ENCODE measurements around the gene FAM114A1.
"Not testable (repeated sequence)": the region's sequence is repeated elsewhere in the genome, so short reads cannot be mapped to it uniquely, and the experiment has no call there.

FAM114A1 gene

DNA sequence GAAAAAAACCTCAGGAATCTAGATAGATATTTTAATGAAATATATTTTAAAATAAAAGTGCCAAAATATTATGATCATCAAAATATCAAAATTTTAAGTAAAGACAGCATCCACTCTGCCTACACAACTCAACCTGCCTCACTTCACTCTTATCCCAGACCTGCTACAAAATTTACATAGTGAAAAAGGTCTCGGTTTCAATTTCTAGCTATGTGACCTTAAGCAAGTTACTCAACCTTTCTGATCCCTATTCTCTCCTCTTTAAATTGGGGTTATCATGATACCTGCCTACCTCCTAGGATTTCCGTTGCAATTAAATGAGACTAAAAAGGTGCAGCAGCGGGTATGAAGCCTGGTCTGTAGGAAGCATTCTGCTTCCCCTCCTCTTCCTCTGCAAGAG is 72.9 kb downstream of the FAM114A1 start:
- no peak for DNase-seq

DNA sequence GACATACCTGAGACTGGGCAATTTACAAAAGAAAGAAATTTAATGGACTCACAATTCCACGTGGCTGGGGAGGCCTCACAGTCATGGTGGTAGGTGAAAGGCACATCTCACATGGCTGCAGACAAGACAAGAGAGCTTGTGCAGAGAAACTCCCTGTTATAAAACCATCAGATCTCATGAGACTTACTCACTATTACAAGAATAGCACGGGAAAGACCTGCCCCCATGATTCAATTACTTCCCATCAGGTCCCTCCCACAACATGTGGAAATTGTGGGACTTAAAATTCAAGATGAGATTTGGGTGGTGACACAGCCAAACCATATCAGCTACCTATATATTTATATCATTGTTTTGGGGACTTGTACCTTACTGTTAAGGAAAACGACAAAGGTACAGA is 74.3 kb downstream of the FAM114A1 start:
- not testable (repeated sequence) for DNase-seq

DNA sequence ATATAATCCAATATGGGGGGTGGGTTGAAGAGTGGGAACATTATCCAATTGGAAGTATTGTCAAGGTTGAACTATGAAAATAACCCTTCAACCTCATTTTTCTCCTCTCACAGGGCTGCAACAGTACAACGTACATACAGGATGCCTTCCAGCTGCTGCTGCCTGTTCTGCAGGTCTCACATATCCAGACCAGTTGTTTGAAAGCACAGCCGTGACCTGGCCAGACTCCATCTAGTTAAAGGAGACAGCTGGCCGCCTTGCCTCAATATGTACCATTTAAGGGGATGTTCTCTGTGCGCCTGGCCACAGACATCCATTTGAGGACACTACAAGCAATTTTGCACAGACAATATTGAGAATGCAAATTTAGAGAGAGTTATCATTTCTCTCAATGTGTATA is 75.7 kb downstream of the FAM114A1 start:
- DNase-seq: no peak

GRCh38 chr4:38944440-38944839 is 76.8 kb downstream of the FAM114A1 start:
- DNase-seq: no peak

DNA sequence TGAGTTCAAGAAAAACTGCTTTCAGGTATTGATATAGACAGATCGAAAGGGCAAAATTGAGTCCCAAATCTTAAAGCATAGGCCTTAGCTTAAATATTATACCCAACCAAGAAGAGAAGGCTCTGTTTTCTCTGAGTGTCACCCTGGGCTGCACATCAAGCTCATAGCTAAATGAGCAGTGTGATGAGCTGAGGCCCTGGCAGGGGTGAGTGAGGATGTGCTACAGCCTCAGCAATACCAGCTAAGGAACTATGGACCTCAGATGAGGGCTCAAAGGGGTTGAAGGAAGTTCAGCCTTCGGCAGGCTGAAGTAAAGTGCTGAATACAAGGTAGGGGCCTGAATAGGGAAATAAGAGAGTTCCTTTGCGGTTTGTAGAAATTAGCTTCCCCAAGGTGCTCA is 79.3 kb downstream of the FAM114A1 start:
- no peak for DNase-seq

- no peak for DNase-seq
Observed at GRCh38 chr4:38948551-38948950, 80.9 kb downstream of the FAM114A1 start.

- no peak for DNase-seq
Observed at GRCh38 chr4:38949411-38950051, 81.9 kb downstream of the FAM114A1 start.

DNA sequence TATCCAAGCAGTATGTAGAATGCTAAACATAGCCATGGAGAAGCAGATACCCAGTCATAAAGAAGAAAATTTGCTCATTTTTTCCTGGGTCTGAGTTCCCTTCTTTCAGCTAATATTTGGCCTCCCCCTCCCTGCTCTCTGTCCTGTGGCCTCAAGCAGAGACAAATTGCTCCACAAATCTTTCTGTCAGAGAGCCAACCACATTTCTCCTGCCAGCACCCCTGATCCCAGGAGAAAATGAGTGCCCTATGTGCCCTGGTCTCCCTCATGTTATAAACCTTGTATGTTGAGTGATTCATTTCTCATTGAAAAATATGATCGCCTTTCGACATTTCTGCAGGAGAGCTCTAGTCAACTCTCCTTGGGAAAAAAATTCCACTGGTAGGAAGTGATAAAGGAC is 82.6 kb downstream of the FAM114A1 start:
- no peak for DNase-seq

DNA sequence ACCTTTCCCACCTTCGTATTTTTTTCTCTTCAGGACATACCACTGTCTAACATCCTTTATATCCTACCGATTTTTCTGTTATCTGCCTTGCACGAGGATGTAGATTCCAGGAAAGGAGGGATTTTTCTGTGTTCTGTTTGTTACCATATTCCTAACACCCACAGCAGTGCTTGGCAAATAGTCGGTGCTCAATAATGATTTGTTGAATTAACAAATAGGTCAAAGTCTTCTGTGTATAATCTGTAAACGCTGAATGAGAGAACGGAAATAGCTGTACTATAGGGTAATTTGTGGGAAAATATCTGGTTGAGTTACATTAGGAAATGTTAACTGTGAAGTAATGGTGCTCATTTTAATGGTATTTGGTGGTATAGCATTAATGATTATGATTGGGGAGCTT is 83.1 kb downstream of the FAM114A1 start:
- no peak for DNase-seq

DNA sequence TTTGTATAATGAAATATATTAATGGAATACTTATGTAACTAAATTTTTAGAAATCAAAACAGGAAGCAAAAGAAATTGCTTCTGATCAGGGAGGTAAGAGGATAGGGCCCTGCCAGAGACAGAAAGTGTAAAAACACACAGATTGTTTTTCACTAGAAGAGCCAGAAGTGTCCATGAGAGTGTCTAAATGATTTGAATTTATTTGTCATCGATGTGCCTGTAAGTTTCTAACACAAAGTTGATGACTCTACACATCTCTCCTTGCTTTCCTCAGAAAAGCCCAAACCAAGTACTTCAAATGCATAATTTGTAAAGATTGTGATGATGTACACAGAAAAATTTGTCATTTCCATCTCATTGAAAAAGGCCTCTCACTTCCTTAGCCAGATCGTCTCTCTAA is 84.0 kb downstream of the FAM114A1 start:
- DNase-seq: no peak

- DNase-seq: no peak
Observed at GRCh38 chr4:38952017-38952416, 84.4 kb downstream of the FAM114A1 start.

DNA sequence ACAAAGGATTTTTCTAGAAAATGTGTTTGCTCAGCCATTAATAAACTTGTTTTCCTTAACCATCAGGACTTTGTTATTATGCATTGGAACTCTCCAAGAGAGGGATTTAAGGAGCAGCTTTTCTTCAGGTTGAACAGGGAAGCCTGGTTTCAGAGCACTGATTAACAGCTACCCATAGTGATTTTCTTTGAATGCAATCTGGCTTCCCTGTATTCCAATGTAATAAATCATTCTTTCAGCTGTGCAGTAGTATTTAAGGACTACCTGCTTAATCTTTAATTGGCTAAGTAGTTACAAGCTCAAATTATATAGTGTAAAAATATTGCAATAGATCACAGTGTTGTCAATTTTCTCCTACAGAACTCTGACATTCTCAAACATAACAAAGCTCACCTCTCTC is 87.1 kb downstream of the FAM114A1 start:
- DNase-seq: no peak

GRCh38 chr4:38955957-38956356 is 88.4 kb downstream of the FAM114A1 start:
- no peak for DNase-seq

- no peak for DNase-seq
Observed at GRCh38 chr4:38957261-38957815, 89.7 kb downstream of the FAM114A1 start.

DNA sequence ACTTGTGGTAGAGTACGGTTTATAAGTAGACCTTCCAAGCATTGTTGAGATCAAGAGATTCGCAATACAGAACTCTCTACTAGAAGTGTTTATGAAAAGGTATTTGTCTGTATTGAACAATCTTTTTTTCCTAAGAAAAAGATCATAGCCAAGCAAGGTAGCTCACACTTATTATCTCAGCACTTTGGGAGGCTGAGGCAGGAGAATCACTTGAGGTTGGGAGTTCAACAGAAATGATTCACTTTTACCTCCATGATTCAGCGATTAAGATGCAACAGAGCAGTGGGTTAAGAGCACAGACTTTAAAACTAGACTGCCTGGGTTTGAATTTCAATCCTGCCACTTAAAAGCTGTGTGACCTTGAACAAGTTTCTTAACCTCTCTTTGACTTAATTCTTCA is 90.3 kb downstream of the FAM114A1 start:
- no peak for DNase-seq

DNA sequence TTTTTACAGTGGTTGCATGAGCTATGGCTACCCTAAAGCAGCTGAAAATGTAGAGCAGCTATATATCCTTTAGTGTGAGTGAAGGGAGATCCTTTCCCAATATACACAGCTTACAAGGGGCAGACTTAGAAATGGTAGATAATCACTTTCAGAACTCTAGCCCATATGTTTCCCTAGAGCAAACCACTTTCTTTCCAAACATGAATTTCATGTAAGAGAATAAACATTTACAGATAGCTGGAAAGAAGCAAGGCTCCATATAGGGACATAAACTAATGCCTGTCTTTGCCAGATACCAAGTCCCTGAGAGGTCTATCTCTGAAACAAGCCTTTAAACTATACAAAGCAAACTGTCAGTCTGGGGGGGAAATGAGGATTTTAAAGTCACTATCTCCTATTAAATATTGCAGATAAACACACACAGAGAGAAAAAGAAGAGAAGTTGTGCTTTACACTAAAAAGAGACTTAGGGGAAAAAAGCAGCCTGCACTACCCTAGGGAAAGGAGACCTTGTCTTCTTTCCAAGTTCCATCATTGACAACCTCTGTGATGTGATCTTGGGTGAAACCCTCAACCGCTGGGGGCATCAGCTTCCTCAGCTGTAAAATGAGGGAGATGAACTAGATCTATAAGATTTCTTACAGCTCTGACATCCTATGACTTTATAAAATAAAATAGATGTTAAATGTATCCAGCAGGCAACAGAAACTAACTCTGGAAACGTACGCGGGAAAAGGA is 91.0 kb downstream of the FAM114A1 start:
- no peak for DNase-seq

GRCh38 chr4:38959248-38959647 is 91.6 kb downstream of the FAM114A1 start:
- DNase-seq: not testable (repeated sequence)

DNA sequence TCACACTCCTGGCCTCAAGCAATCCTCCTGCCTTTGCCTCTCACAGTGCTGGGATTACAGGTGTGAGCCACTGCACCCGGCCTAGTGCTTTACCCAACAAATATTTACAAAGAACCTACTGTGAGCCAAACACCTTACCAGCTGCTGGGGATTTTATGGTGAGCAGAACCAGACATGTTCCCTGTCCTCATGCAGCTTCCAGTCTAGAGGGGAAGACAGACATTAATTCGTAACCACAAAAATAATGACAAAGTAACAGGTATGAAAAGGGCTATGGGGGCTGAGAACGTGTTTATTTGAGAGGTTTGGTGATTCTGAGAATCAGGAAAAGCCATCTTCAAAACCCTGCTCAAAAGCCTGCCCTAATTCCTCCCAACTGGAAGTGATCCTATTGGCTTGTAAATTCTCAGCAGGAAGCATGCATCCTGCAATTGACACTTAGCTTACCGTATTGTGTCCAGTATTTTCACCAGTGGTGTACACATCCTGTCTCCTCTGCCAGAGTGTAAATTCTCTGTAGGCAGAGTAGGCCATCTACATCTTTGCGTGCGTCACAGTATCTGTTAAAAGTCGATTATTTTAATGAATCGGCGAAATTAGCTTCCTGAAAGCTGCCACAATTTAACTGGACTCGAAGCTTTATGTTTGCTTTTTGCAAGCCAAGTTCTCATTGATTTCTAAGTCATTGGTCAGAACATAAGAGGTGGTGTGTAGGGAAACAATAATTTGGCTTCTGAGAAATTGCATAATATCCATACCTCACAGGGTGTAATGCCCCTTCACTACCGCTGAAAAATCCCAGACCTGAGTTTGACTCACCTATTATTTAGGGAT is 97.6 kb downstream of the FAM114A1 start:
- no peak for DNase-seq

GRCh38 chr4:38965866-38966265 is 98.3 kb downstream of the FAM114A1 start:
- DNase-seq: no peak

- no peak for DNase-seq
Observed at GRCh38 chr4:38967260-38968095, 99.9 kb downstream of the FAM114A1 start.

GRCh38 chr4:38968668-38969067 is 101.1 kb downstream of the FAM114A1 start:
- no peak for DNase-seq

DNA sequence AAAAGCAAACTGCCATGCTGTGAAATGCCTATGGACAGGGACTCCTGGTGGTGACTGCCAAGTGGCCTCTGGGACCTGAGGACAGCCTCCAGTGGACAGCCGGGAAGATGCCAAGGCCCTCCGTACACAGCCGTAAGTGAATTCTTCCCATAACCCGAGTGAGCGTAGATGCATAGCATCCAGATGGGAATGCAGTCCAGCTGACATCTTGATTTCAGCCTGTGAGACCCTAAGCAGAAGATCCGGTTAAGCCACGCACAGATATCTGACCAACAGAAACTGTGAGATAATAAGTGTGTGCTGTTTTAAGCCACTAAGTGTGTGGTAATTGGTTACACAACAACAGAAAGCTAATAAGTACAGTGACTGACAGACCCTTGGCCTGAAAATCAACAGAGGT is 108.7 kb downstream of the FAM114A1 start:
- no peak for DNase-seq

DNA sequence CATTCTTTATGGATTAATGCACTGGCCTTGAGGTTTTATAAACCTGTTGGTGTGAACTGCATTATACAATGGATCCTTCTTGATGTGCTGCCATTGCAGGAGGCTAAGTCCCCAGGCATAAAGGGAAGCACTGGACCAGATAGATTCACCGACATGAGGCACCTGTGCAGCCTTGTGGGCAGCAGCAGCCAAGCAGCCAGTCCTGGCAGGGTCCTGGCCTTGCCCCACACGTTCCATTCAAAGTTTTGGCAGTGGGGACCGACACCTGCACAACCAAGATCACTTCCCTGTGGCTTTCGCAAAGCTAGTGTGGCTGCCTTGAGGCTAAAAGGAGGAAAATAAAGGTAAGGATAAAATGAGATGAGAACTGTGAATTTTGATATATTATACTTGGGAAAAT is 111.5 kb downstream of the FAM114A1 start:
- no peak for DNase-seq

Measured in NCI-H2107 (cell line).